GM19240 (cell line): Measurements from ENCODE around the gene PPP2R2C.

Experiments used
- DNase-seq: peaks from one replicate; pipeline ENCODE4 v3.0.0; 2011; ENCODE audit warnings: low spot score; ENCODE audit not compliant: insufficient read length

PPP2R2C gene

DNA sequence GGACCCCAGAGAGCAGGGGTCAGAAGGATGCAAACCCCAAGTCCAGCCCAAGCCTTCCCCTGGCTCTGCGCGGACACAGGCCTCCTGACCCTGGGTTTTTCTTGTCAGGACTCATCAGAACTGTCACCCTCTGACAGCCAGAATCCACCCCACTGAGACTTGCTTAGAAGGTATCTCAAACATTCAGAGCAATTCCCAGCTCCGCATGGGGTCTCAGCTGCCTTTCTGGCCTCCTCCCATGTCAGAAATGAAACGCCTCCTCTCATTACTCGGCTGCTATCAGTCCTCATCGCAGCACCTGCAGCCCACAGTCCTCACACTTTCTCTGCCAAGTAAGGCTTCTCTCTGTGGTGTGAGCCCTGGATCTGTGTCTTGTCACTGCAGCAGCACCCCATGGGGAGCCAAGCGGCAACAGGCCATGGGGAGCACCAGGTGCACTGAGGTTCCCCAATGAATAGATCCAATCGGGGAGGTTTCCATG, 105.0 kb downstream of the PPP2R2C start:
- DNase-seq: no peak

DNA sequence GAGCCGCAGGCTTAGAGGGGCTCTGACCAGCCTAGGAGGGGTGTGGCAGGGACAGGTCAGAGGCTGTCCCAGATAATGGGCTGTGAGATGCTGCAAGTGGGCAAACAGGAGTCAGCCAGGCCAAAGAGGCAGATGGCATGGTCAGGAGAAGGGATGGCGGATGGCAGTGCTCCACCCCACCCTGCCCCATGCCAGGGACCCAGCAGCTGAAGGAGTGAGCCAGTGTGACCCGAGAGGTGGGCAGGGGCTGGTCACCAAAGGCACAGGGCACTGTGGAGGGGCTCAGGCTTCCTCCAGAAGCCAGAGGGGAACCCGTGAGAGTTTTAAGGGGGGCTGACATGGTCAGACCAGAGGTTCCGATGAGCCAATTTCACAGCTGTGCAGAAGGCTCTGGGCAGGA, 105.8 kb downstream of the PPP2R2C start:
- DNase-seq: no peak

DNA sequence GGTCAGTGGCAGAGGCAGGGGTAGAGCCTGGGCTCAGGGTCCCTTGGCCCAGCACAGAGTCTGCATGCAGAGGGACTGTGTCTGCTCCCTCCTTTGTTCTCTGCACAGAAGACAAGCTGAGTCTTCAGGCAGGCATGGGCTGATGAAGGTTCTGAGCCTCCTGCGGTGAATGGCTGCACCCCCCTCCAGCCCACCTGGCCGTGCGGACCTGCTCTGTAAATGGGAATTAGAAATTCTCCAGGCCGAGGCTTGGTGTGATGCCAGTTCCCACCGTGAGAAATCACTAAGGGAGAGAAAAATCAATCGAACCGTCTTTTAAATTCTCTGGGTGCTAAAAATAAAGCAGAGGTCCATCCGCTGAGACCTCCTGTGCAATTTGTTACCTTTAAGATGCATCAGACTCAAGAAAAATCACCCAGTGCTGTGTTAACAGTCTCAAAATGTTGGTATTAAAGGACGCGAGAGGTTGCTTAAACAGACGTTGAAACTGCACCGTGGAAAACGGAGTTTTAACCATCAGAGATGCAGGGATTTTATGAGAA, 106.8 kb downstream of the PPP2R2C start:
- no peak for DNase-seq

DNA sequence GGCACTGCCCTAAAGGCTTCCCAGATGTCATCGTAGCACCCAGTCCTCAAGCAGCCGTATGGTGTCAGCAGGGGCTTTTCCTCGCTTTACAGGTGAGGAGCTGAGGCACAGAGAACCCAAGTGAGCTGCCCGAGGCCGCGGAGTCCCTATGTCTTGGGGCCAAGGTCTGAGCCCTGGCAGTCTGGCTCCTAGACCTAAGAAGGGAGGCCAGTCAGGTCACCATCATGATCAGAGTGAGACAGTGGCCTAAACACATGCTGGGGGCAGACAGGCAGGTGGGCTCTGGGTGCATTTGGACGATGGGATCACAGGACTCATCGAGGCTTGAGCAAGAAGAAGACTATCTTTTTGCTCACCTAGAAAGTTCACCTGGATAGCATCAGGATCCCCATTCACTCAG, 107.8 kb downstream of the PPP2R2C start:
- no peak for DNase-seq

DNA sequence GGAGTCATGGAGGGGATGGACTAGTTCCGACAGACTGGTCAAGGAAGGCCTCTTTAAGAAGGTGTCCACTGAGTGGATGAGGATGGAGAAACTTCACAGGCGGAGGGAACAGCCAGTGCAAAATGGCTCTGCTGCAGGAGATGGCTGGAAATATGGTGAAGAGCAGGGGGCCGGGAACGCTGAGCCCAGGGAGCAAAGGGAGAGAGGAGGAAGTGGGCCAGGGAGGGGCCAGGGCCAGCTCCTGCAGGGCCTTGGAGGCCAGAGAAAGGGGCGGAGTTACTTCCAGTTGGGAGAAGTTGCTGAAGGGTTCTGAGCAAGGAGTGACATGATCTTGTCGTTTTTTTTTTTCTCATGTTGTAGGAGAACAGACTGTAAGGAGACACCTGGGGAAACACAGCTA, 108.3 kb downstream of the PPP2R2C start:
- no peak for DNase-seq

DNA sequence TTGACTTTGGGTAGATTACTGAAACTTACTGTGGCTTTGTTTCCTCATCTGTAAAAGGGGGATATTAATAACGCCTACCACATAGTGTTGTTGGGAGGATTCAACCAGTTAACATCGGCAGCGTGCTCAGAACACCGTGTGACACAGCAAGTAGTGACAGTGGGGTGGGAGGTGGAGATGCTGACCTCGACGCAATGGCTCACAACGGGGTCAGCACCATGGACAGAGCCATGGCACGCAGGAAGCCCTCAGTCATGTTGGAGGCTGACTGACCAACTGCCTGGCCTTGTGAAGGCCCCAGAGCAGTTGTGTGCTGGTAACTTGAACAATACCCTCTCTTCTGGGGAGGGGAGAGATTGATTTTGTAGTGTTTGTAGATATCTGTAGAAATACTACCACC, 109.5 kb downstream of the PPP2R2C start:
- DNase-seq: no peak

DNA sequence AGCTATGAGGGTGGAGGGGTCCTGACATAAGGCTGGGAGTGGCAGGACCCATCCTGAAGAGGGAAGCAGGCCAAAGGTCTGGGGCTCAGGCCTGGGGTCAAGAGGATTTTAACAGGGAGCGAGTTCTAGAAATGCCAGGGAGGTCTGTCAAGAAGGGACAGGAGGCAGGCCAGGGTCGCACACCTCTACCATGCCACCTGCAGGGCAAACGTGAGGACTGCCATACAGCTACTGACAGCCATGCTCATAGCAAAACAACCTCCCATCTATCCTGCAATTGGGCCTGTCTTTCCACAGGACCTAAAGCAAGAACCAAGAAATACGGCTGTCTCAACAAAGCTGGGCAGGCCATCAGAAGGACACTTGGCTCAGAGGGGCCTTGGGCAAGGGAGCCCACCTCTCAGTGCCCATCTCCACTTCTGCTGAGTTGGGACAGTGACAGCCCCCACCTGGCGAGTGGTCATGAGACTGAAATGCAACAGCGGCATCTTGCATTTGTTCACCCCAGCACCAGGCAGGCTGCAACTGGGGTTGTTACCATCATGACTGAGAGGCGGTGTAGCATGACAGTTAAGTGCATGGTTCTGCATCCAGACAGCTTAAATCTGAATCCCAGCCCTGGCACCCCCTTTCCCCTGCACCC, 110.0 kb downstream of the PPP2R2C start:
- no peak for DNase-seq

DNA sequence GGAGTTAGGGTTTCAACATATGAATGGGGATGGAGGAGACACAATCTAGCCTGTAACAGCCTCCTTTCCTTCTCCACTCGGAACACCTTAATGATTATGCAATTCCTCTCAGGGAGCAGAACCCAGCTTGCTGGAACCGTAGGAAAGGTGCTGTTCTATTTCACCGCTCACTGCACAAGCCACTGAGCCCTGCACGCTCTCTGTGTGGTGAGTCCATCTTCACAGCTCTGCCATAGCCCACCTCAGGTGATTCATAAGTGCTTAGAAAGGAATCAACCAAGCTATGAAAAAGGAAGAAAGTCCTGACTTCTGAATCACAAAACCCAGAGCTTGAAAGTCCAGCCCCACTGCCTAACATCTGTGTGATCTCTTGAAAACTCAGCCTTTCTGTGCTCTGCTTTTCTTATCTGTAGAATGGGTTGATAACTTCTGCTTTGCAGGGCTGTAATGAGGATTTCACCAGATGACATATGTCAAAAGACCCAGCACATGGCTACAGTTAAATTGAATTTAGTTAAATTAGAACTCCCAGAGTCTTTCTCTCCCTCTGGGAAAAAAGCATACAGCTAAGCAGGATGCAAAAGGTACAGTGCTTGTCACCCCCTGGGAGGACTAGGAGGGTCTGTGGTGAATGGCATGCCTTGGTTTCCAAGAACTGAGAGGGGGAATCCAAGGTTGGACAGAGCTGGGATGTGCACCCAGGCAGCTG, 111.2 kb downstream of the PPP2R2C start:
- DNase-seq: no peak

DNA sequence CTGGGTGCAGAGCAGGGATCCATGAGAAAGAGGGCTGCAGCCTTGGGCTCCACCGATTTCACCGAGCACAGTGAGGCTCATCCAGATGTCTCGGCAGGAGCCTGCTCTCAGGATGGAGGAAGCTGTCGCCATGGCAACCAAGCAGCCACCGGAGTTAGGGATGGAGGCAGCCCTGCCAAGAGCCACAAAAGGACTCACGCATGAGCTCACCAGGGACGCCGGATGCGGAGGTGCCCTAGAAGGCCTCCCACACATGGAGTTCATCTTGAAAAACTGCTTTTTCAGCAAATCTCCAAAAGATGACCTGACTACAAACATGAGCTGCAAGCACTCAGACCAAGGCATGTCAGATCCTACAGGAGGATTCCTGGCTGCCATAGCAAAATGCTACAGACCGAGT, 112.0 kb downstream of the PPP2R2C start:
- no peak for DNase-seq

DNA sequence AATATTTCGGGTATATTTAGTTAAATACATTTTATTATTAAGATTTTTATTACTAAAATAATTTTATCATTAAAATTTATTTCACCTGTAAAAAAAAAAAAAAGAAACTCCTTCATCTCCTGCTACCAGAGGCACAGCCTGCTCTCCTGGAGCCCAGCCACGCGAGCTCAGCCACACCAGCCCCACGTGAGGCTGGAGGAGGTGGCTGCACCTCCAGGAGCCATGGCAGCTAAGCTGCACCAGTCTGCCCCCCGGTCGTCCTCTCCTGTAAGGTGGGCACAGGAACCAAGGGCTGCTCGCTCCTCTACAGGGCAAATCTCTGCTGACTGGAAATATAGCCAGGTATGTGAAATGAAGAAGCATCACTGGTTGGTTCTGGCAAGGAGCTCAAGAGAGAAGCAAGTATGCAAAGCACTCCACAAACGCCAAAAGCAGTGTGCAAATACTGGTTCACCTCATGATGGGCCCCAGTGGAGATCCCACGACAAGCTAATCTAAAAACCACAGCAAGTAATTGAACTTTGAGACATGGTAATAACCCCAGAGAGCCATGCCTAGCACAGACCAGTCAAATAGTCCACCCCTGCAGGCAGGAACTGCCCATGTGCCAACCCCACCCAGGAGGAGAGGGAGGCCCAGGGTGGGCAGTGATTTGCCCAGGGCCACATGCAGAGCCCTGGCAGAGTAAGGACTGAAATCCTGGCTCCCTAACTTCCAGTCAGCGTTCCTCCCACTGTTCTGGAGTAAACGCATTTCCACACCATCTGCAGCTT, 112.7 kb downstream of the PPP2R2C start:
- no peak for DNase-seq

DNA sequence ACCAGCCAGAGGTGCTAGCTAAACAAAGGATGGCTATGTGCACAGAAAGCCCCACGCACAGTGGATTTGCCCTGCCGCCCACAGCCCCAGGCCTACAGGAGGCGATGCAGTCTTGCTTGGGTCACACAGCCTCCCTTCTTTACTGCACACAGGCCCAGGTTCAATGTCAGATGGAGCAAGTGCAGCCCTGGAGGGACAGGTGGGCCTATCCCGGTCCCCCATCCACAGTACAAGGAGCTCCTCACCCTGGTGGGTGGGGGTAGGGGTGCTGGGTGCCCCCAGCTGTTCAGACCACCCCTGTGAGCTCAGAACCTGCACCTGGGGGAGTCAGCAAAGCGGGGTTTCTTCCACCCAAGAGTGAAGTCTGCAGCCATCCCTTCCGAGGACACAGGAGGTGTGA, 114.9 kb downstream of the PPP2R2C start:
- DNase-seq: no peak

DNA sequence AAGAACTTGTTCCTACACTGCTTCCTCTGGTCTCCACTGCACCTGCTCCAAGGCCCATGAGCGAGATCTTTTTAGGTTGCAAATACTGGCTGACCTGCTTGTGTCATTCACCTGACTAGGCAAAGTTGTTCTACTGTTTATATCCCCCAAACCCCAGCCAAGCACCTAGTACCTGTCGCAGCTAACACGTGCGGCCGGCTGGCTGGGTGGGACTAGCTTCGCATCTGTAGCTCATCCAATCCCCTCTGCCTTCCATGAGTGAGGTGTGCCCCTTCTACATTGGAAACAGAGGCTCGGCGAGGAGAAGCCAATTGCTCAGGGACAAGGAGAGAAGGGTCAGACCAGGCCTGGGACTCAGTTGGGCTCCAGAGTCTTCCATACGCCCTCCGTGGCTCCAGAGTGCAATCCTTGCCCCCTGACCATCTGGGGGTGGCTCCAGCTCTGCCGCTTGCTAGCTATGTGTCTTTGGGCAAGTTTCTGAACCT, 116.3 kb downstream of the PPP2R2C start:
- no peak for DNase-seq

DNA sequence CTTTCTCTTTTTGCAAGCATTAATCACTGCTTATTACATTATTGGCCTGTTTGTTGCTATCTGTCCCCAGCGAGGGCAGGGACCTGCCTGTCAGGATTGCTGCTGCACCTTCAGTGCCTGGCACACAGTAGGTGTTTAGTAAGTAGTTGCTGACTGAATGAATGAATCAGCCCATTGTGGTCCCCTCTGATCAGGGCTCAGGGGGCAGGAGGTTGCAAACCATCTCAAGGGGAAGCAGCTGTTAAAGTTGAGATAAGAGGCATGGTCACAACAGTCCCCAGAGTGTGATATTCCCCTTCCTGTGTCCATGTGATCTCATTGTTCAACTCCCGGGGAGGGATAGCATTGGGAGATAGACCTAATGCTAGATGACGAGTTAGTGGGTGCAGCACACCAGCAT, 117.4 kb downstream of the PPP2R2C start:
- no peak for DNase-seq

DNA sequence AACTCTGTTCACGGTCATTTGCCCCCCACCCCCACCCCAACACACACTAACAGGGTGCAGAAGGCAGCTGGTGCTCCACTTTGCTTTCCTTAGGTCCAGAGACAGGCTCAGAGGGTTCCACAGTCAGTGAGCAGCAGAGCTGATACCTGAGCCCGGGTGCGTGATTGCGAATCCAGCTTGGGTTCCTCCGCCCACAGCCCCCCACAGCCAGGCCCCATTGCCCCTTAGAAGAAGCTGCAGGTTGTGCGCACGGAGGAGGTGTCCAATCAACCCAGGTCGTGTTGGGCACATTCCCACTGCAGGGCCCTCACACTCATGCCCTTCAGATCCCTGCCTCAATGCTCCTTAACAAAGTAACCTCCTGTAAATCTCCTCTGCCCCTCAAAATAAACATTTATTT, 117.8 kb downstream of the PPP2R2C start:
- no peak for DNase-seq

DNA sequence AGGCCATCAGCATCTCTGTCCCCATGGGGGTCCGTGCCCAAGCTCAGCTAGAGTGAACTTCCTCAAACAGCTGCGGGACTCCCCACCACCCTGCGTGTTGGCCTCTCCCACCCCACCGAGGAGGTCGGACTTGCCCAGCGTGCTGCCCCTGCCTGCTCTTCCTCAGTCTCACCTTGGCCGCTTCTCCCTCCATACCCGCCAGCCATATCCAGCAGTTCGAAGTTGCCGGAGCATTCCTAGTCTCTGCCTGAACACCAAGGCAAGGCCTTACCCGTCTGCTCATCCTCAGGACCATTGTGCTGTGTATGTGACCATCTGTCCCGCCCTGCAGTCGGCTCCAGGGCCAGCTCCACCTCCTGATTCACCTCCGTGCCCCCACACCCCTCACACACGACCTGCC, 118.3 kb downstream of the PPP2R2C start:
- DNase-seq: no peak

DNA sequence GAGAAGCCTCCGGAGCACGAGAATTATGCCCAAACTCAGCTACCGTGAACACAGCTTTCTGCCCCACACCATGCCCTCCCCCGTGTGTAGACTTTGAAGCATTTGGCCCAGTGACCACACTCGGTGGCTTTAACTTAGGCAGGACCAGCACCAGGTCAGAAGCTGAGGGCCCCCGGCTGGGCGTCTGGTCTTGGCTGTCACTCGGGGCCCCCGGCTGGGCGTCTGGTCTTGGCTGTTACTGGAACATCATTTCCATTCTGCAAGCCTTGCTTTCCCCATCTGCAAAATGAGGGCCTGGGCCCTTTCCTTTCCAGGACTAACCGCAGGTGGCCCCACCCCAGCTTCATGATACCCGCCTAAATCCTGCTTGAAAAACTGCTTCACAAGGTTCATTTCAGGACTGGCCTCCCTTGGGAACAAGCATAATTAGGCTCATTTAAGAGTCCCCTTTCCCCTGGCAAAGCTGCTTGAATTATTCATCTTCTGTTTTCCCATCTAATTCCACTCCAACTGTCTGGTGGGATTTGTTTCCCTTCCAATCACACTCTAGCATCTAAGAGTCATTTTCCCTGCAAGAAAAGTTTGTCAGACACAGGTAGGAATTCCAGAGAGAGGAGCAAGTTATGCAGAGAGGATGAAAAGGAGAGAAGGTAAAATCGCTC, 120.3 kb downstream of the PPP2R2C start:
- no peak for DNase-seq

DNA sequence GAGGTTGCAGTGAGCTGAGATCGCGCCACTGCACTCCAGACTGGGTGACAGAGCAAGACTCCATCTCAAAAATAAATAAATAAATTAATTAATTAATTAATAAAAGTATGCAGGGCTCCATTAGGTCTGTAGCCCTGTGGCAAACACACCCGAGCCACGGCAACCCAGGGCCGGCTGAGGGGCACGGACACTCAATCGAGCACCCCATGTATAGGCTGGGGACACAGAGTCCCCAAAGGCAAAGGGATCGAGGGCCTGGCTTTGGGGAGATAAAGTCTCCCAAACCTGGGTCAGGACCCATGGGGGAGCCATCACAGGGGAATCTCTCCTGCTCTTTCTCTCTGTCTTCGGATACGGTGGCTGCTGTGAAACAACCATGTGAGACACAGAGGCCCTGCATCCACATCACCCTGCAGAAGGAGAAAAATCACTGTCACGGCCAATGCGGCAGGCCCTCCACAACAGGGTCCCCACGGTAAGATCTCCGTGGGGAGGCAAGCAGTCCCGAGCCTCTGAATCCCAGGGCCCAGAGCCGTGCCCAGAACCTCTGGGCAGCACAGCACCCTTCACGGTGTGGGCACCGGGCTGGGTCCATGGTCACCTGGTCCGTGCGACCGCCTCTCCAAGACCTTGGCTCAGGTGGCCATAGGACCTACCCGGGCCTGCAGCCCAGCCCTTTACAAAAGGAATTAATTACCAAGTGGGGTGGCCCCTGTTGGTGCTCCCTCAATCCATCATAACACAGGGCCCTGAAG, 121.0 kb downstream of the PPP2R2C start:
- no peak for DNase-seq

DNA sequence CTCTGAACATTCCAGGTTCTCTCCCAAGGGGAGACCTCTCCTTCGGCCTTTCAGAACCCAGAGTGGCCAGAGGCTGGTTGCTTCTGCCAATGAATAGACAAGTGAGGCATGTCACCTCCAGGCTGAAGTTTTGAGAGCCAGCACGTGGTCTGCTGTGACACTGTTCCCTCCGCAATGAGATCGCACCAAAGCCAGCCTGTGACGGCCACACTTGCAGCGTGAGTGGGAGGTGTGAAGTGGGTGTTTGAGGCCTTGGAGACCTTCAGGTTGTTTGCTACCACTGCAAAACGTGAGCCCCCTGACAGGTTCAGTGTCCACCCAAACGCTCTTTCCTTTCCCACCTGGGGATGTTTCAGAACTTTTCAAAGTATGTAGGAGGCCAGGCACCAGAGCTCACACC, 121.8 kb downstream of the PPP2R2C start:
- DNase-seq: no peak

DNA sequence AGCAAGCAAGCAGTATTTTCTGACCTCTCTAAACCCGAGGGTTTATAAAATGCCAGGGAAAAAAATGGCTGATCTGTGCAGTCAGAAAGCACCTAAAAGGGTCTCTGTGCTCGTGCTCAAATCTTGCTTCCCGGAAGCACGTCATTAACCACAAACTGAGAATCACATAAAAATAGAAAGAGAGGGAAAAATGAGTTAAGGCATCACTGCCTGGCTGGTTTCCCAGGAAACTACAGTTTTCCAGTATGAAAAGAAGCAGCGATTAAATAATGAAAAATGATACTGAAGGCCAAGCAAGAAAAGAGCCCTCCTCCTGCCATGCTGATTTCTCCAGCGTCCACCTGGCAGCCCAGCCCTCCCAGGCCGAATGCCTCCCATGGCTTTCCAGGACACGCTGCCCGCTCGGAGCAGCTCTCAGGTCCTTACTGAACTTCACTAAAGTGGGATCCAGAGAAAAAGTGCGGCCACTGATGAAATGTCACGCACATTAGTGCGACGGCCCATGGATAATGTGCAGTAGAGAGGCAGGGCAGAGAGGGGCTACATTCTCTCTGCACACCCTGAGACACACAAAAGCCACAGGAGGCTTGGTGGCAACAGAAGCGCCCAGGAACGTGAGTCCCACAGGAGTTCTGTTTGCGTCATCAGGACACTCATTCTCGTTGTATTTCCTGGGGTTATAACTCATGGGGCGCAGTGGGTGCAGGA, 122.4 kb downstream of the PPP2R2C start:
- DNase-seq: no peak

DNA sequence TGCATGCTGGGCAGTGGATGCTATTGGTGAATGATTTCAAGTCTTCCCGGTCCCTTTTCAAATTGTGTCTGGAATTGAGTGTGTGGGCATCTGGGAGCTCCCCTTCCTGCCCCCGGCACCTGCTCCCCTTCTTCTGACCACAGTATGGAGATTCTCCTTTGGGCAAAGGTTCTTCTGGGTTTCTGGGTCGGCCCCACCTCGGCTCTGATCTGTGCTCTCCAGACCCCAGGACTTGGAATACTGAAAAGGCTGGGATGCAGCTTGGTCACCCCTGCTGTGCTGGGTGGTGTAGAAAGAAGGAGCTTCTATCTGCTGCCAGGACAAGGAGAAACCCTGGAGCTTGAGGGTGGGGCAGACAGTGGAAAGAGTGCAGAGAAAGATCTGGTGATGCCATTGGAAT, 124.0 kb downstream of the PPP2R2C start:
- DNase-seq: no peak
